ENCODE measurements around the gene ERFL. TPM values are rescaled to one million over a fixed set of nuclear protein-coding genes. Genes with fewer than 3 reads are reported as not detected.
"Not testable (repeated sequence)": the region's sequence is repeated elsewhere in the genome, so short reads cannot be mapped to it uniquely, and the experiment has no call there.

The ERFL gene
- total RNA-seq, 3 donors from 2014 or later: 0.83 to 2.0 (median 1.5) TPM

GRCh38 chr19:41879080-41879479 is 49.2 kb downstream of the ERFL start:
- DNase-seq (no peak), ATAC-seq (no peak)
- Mint-ChIP-seq H3K9me3 (no peaks in the 10 kb centered on the region), H3K4me3 (no peak overlapping the region), H3K36me3 (ENCODE audit: insufficient read depth) (no peaks in the 10 kb centered on the region), H3K4me1 (ENCODE audit: low read depth) (peaks cover 70% of the 10 kb centered on the region), H3K27me3 (ENCODE audit: low read depth) (no peaks in the 10 kb centered on the region)

GRCh38 chr19:41877916-41878905 is 50.0 kb downstream of the ERFL start:
- H3K4me3 Mint-ChIP-seq: peak overlapping the region; percentile 69
- DNase-seq (no peak), ATAC-seq (no peak)
- no peaks in the 10 kb centered on the region for H3K9me3 Mint-ChIP-seq
- H3K36me3 Mint-ChIP-seq (ENCODE audit: insufficient read depth): no peaks in the 10 kb centered on the region
- H3K27me3 Mint-ChIP-seq (ENCODE audit: low read depth): no peaks in the 10 kb centered on the region
- H3K4me1 Mint-ChIP-seq (ENCODE audit: low read depth): peaks cover 77% of the 10 kb centered on the region

GRCh38 chr19:41876847-41877832 is 51.1 kb downstream of the ERFL start, which contains the start of gene CD79A:
Gene CD79A (plus strand): TSS chr19:41877279. CDS start chr19:41877305, 26 bp downstream.
- ATAC-seq: no peak
- DNase-seq: no peak
- Mint-ChIP-seq H3K36me3 (ENCODE audit: insufficient read depth) (peaks cover 3% of the 10 kb centered on the region), H3K27me3 (ENCODE audit: low read depth) (no peaks in the 10 kb centered on the region), H3K9me3 (no peaks in the 10 kb centered on the region), H3K4me1 (ENCODE audit: low read depth) (peaks cover 83% of the 10 kb centered on the region), H3K4me3 (peak within 1 kb of the TSS; percentile 69)

GRCh38 chr19:41875973-41876372 is 52.3 kb downstream of the ERFL start:
- H3K9me3 Mint-ChIP-seq; H3K27me3 Mint-ChIP-seq (ENCODE audit: low read depth); DNase-seq; ATAC-seq: not testable (repeated sequence)
- Mint-ChIP-seq H3K4me3 (peak overlapping the region; percentile 54), H3K36me3 (ENCODE audit: insufficient read depth) (peaks cover 11% of the 10 kb centered on the region), H3K4me1 (ENCODE audit: low read depth) (peaks cover 86% of the 10 kb centered on the region)

- H3K27me3 Mint-ChIP-seq (ENCODE audit: low read depth): no peaks in the 10 kb centered on the region
- peak; percentile 20 for ATAC-seq
- H3K4me3 Mint-ChIP-seq: no peak overlapping the region
- H3K4me1 Mint-ChIP-seq (ENCODE audit: low read depth): peaks cover 89% of the 10 kb centered on the region
- DNase-seq: peak; percentile 66
- peaks cover 25% of the 10 kb centered on the region for H3K36me3 Mint-ChIP-seq (ENCODE audit: insufficient read depth)
- H3K9me3 Mint-ChIP-seq: no peaks in the 10 kb centered on the region
Observed at GRCh38 chr19:41872775-41873647, 55.2 kb downstream of the ERFL start.

- Mint-ChIP-seq H3K27me3 (ENCODE audit: low read depth) (no peaks in the 10 kb centered on the region), H3K9me3 (no peaks in the 10 kb centered on the region), H3K4me3 (no peak overlapping the region), H3K4me1 (ENCODE audit: low read depth) (peaks cover 88% of the 10 kb centered on the region), H3K36me3 (ENCODE audit: insufficient read depth) (peaks cover 28% of the 10 kb centered on the region)
- no peak for ATAC-seq
- no peak for DNase-seq
Observed at GRCh38 chr19:41872384-41872774, 55.9 kb downstream of the ERFL start.

GRCh38 chr19:41871573-41872383 is 56.5 kb downstream of the ERFL start:
- no peak for DNase-seq
- Mint-ChIP-seq H3K4me1 (ENCODE audit: low read depth) (peaks cover 85% of the 10 kb centered on the region), H3K36me3 (ENCODE audit: insufficient read depth) (peaks cover 28% of the 10 kb centered on the region), H3K9me3 (no peaks in the 10 kb centered on the region), H3K27me3 (ENCODE audit: low read depth) (no peaks in the 10 kb centered on the region), H3K4me3 (peak overlapping the region; percentile 72)
- ATAC-seq: peak; percentile 59 to 61

GRCh38 chr19:41870401-41870873 is 57.8 kb downstream of the ERFL start:
- no peaks in the 10 kb centered on the region for H3K27me3 Mint-ChIP-seq (ENCODE audit: low read depth)
- H3K9me3 Mint-ChIP-seq: no peaks in the 10 kb centered on the region
- peaks cover 33% of the 10 kb centered on the region for H3K36me3 Mint-ChIP-seq (ENCODE audit: insufficient read depth)
- peak overlapping the region; percentile 66 for H3K4me3 Mint-ChIP-seq
- ATAC-seq: peak; percentile 10 to 21
- no peak for DNase-seq
- peaks cover 81% of the 10 kb centered on the region for H3K4me1 Mint-ChIP-seq (ENCODE audit: low read depth)

GRCh38 chr19:41869374-41869955 is 58.8 kb downstream of the ERFL start:
- H3K4me3 Mint-ChIP-seq: no peak overlapping the region
- ATAC-seq: no peak
- peaks cover 35% of the 10 kb centered on the region for H3K36me3 Mint-ChIP-seq (ENCODE audit: insufficient read depth)

GRCh38 chr19:41868989-41869300 is 59.3 kb downstream of the ERFL start:
- peak overlapping the region; percentile 29 for H3K4me3 Mint-ChIP-seq
- no peaks in the 10 kb centered on the region for H3K27me3 Mint-ChIP-seq (ENCODE audit: low read depth)
- H3K4me1 Mint-ChIP-seq (ENCODE audit: low read depth): peaks cover 83% of the 10 kb centered on the region
- ATAC-seq (no peak), DNase-seq (no peak)
- no peaks in the 10 kb centered on the region for H3K9me3 Mint-ChIP-seq
- H3K36me3 Mint-ChIP-seq (ENCODE audit: insufficient read depth): peaks cover 41% of the 10 kb centered on the region

More at GRCh38 chr19:41869374-41869955, 58.8 kb downstream of the ERFL start:
- no peak for DNase-seq
- H3K9me3 Mint-ChIP-seq: no peaks in the 10 kb centered on the region
- H3K4me1 Mint-ChIP-seq (ENCODE audit: low read depth): peaks cover 81% of the 10 kb centered on the region
- no peaks in the 10 kb centered on the region for H3K27me3 Mint-ChIP-seq (ENCODE audit: low read depth)

GRCh38 chr19:41868120-41868988 is 59.9 kb downstream of the ERFL start:
- H3K27me3 Mint-ChIP-seq (ENCODE audit: low read depth): no peaks in the 10 kb centered on the region
- peaks cover 83% of the 10 kb centered on the region for H3K4me1 Mint-ChIP-seq (ENCODE audit: low read depth)
- DNase-seq (no peak), ATAC-seq (no peak)
- no peaks in the 10 kb centered on the region for H3K9me3 Mint-ChIP-seq
- H3K36me3 Mint-ChIP-seq (ENCODE audit: insufficient read depth): peaks cover 44% of the 10 kb centered on the region
- peak overlapping the region; percentile 51 for H3K4me3 Mint-ChIP-seq

GRCh38 chr19:41866284-41866683 is 62.0 kb downstream of the ERFL start:
- DNase-seq (no peak), ATAC-seq (peak; percentile 6 to 18)
- peaks cover 54% of the 10 kb centered on the region for H3K36me3 Mint-ChIP-seq (ENCODE audit: insufficient read depth)
- no peaks in the 10 kb centered on the region for H3K9me3 Mint-ChIP-seq
- no peaks in the 10 kb centered on the region for H3K27me3 Mint-ChIP-seq (ENCODE audit: low read depth)
- peak overlapping the region; percentile 42 for H3K4me3 Mint-ChIP-seq
- H3K4me1 Mint-ChIP-seq (ENCODE audit: low read depth): peaks cover 84% of the 10 kb centered on the region
